HepG2 (cell line): ENCODE data around the gene STRADA. TPM values are rescaled to one million over a fixed set of nuclear protein-coding genes. Genes with fewer than 3 reads are reported as not detected.

Source experiments
- ETV5 ChIP-seq: IDR thresholded peaks from 2 replicates; pipeline ENCODE4 v1.6.1; 2018; ENCODE audit warnings: missing biosample characterization, missing genetic modification reagents, inconsistent platforms, borderline replicate concordance
- IKZF4 ChIP-seq: sonication (generic); formaldehyde crosslinking; IDR thresholded peaks from 2 replicates; pipeline ENCODE4 v1.5.1; 2020; ENCODE audit warnings: borderline replicate concordance, mild to moderate bottlenecking, low read depth, missing genetic modification reagents; ENCODE audit errors: not compliant biosample characterization
- NCOA1 ChIP-seq: sonication (generic); formaldehyde crosslinking; IDR thresholded peaks from 2 replicates; pipeline ENCODE4 v1.9.0; 2021; ENCODE audit warnings: missing genetic modification reagents
- SIN3B ChIP-seq: fragments of 150-350 bp; IDR thresholded peaks from 2 replicates; pipeline ENCODE4 v1.6.1; 2014; ENCODE audit warnings: low read length
- SP2 ChIP-seq: sonication (generic); formaldehyde crosslinking; IDR thresholded peaks from 2 replicates; pipeline ENCODE4 v1.5.1; 2020; ENCODE audit warnings: mild to moderate bottlenecking, missing genetic modification reagents
- TOPORS ChIP-seq: sonication (generic); formaldehyde crosslinking; IDR thresholded peaks from 2 replicates; pipeline ENCODE4 v1.8.0; 2023; ENCODE audit warnings: mild to moderate bottlenecking, missing genetic modification reagents
- WIZ ChIP-seq: sonication (generic); formaldehyde crosslinking; IDR thresholded peaks from 2 replicates; pipeline ENCODE4 v1.5.1; 2020; ENCODE audit warnings: mild to moderate bottlenecking, missing genetic modification reagents
- YEATS4 ChIP-seq: sonication (generic); formaldehyde crosslinking; IDR thresholded peaks from 2 replicates; pipeline ENCODE4 v1.4.0; 2020; ENCODE audit warnings: missing genetic modification reagents, borderline replicate concordance
- ZBTB7B ChIP-seq: sonication (generic); formaldehyde crosslinking; IDR thresholded peaks from 2 replicates; pipeline ENCODE4 v1.4.0; 2020; ENCODE audit warnings: missing genetic modification reagents
- ZNF33B ChIP-seq: sonication (generic); formaldehyde crosslinking; IDR thresholded peaks from 2 replicates; pipeline ENCODE4 v1.5.1; 2020; ENCODE audit warnings: mild to moderate bottlenecking, missing genetic modification reagents
- ZNF549 ChIP-seq: sonication (generic); formaldehyde crosslinking; IDR thresholded peaks from 2 replicates; pipeline ENCODE4 v1.5.0; 2020; ENCODE audit warnings: missing genetic modification reagents
- ZNF629 ChIP-seq: sonication (generic); formaldehyde crosslinking; conservative IDR thresholded peaks from 2 replicates; pipeline ENCODE4 v1.5.0; 2020; ENCODE audit warnings: missing genetic modification reagents
- ZNF660 ChIP-seq: sonication (generic); formaldehyde crosslinking; IDR thresholded peaks from 2 replicates; pipeline ENCODE4 v1.5.1; 2020; ENCODE audit warnings: mild to moderate bottlenecking, low read depth, missing genetic modification reagents, borderline replicate concordance
- ZNF766 ChIP-seq: sonication (generic); formaldehyde crosslinking; IDR thresholded peaks from 2 replicates; pipeline ENCODE4 v1.5.0; 2020; ENCODE audit warnings: missing genetic modification reagents, borderline replicate concordance
- ZNF83 ChIP-seq: sonication (generic); formaldehyde crosslinking; IDR thresholded peaks from 2 replicates; pipeline ENCODE4 v1.4.0; 2020; ENCODE audit warnings: missing genetic modification reagents, mild to moderate bottlenecking, borderline replicate concordance
- polyA plus RNA-seq, 8 experiments: library from polyadenylated mRNA; depleted of rRNA in 3 of 8; stranded (reverse) in 7 of 8; unstranded in 1 of 8; fragments of >200 nt; fragmentation: Illumina TruSeq in 4 of 8; extraction: Trizol in 4 of 8; gene quantifications; 2 replicates each; pipeline versions ENCODE4 v1.2.1 to v1.2.3, GENCODE V29; 2011 to 2016; ENCODE audit warnings: low read depth in 4 of 8, missing spikeins in 1 of 8, mixed read lengths in 1 of 8; ENCODE audit not compliant: insufficient read depth in 1 of 8
- total RNA-seq, 5 experiments: library from RNA; depleted of rRNA; stranded (reverse); fragments of >200 nt; fragmentation: Illumina TruSeq; extraction: Trizol; gene quantifications; 2 replicates each; pipeline ENCODE4 v1.2.3, GENCODE V29; 2016; ENCODE audit warnings: low read depth in 1 of 5
- TF ChIP-seq, protein P1 (sequence below): sonication (generic); formaldehyde crosslinking; IDR thresholded peaks from 2 replicates; pipeline ENCODE4 v1.4.0; 2020; ENCODE audit warnings: missing genetic modification reagents, mild to moderate bottlenecking, borderline replicate concordance
- TF ChIP-seq, protein P2 (sequence below): sonication (generic); formaldehyde crosslinking; IDR thresholded peaks from 2 replicates; pipeline ENCODE4 v1.8.0; 2022; ENCODE audit warnings: mild to moderate bottlenecking, missing genetic modification reagents
- TF ChIP-seq, protein P3 (sequence below): IDR thresholded peaks from 2 replicates; pipeline ENCODE4 v1.4.0; 2020; ENCODE audit warnings: mild to moderate bottlenecking, missing genetic modification reagents
- TF ChIP-seq, protein P4 (sequence below): sonication (generic); formaldehyde crosslinking; IDR thresholded peaks from 2 replicates; pipeline ENCODE4 v1.4.0; 2020; ENCODE audit warnings: missing genetic modification reagents

The STRADA gene
- total and polyA plus RNA-seq, 2 of the 13 experiments (the other 11 are each of a cell fraction or from before 2014, with no cell fraction given) = 17.6 to 17.9 TPM

DNA sequence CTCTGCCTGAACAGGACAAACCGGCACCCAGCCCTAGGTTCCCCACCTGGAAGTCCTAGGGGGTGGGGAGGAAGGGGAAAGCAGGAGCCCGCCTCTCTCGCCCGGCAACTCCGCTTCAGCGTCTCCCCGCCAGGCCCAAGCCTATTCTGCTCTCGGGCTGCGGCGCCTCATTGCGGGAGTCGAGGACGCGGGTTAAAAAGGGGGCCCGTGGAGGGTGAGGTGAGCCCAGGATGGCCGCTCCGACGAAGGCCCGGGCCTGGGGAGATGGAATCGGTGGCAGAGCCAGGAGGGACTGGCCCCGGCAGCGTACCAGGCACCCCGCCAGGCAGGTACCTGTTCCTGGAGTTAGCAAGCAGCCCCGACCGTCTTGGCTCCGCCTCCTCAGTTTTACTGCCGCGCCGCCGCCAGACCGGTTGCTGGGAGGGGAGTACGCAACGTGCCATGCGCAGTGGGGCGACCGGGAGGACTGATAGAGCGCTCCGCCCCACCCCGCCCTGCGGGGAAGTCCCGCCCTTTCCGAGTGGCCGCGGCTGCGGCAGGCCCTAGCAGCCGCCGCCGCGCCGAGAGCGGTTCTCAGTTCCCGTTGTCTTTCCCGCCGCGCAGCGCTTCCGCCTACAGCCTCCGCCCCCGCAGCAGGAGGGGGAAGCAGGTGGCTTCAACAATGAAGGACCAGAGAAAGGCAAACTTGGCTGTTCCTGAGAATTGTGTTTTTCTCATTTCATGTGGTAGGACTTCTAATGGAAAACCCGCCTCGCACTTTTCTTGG is at the start of gene STRADA (continued):
- TF ChIP-seq ZBTB7B (CRISPR knock-in tag) (peak; percentile 55; the same call in 1 of the 2 replicates), YEATS4 (CRISPR knock-in tag) (peak; percentile 77), NCOA1 (CRISPR knock-in tag) (peak; percentile 79; the same call in 1 of the 2 replicates), SIN3B (peak; percentile 66; the same call in 1 of the 2 replicates), IKZF4 (CRISPR knock-in tag) (peak; percentile 66), WIZ (CRISPR knock-in tag) (peak; percentile 53; the same call in 1 of the 2 replicates), ETV5 (CRISPR knock-in tag) (peak; percentile 83), SP2 (CRISPR knock-in tag) (peak; percentile 76), ZNF33B (no peak; the same call in 1 of the 2 replicates), ZNF549 (CRISPR knock-in tag) (no peak), ZNF766 (CRISPR knock-in tag) (peak; percentile 84; the same call in 1 of the 2 replicates), ZNF629 (CRISPR knock-in tag) (no peak), TOPORS (CRISPR knock-in tag) (0 out of 2 replicates have a peak, but pooled peaks have one; percentile 31), ZNF660 (CRISPR knock-in tag) (no peak), ZNF83 (CRISPR knock-in tag) (no peak; the same call in 1 of the 2 replicates)
- TF ChIP-seq, protein P1, sequence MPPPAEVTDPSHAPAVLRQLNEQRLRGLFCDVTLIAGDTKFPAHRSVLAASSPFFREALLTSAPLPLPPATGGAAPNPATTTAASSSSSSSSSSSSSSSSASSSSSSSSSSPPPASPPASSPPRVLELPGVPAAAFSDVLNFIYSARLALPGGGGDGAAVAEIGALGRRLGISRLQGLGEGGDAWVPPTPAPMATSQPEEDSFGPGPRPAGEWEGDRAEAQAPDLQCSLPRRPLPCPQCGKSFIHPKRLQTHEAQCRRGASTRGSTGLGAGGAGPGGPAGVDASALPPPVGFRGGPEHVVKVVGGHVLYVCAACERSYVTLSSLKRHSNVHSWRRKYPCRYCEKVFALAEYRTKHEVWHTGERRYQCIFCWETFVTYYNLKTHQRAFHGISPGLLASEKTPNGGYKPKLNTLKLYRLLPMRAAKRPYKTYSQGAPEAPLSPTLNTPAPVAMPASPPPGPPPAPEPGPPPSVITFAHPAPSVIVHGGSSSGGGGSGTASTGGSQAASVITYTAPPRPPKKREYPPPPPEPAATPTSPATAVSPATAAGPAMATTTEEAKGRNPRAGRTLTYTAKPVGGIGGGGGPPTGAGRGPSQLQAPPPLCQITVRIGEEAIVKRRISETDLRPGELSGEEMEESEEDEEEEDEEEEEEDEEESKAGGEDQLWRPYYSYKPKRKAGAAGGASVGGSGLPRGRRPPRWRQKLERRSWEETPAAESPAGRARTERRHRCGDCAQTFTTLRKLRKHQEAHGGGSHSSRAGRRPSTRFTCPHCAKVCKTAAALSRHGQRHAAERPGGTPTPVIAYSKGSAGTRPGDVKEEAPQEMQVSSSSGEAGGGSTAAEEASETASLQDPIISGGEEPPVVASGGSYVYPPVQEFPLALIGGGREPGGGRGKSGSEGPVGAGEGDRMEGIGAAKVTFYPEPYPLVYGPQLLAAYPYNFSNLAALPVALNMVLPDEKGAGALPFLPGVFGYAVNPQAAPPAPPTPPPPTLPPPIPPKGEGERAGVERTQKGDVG (CRISPR knock-in tag) = peak; percentile 30; the same call in 1 of the 2 replicates
- TF ChIP-seq, protein P2, sequence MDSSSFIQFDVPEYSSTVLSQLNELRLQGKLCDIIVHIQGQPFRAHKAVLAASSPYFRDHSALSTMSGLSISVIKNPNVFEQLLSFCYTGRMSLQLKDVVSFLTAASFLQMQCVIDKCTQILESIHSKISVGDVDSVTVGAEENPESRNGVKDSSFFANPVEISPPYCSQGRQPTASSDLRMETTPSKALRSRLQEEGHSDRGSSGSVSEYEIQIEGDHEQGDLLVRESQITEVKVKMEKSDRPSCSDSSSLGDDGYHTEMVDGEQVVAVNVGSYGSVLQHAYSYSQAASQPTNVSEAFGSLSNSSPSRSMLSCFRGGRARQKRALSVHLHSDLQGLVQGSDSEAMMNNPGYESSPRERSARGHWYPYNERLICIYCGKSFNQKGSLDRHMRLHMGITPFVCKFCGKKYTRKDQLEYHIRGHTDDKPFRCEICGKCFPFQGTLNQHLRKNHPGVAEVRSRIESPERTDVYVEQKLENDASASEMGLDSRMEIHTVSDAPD (CRISPR knock-in tag) = peak; percentile 38; the same call in 1 of the 2 replicates
- TF ChIP-seq, protein P3, sequence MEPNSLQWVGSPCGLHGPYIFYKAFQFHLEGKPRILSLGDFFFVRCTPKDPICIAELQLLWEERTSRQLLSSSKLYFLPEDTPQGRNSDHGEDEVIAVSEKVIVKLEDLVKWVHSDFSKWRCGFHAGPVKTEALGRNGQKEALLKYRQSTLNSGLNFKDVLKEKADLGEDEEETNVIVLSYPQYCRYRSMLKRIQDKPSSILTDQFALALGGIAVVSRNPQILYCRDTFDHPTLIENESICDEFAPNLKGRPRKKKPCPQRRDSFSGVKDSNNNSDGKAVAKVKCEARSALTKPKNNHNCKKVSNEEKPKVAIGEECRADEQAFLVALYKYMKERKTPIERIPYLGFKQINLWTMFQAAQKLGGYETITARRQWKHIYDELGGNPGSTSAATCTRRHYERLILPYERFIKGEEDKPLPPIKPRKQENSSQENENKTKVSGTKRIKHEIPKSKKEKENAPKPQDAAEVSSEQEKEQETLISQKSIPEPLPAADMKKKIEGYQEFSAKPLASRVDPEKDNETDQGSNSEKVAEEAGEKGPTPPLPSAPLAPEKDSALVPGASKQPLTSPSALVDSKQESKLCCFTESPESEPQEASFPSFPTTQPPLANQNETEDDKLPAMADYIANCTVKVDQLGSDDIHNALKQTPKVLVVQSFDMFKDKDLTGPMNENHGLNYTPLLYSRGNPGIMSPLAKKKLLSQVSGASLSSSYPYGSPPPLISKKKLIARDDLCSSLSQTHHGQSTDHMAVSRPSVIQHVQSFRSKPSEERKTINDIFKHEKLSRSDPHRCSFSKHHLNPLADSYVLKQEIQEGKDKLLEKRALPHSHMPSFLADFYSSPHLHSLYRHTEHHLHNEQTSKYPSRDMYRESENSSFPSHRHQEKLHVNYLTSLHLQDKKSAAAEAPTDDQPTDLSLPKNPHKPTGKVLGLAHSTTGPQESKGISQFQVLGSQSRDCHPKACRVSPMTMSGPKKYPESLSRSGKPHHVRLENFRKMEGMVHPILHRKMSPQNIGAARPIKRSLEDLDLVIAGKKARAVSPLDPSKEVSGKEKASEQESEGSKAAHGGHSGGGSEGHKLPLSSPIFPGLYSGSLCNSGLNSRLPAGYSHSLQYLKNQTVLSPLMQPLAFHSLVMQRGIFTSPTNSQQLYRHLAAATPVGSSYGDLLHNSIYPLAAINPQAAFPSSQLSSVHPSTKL = no peak
- TF ChIP-seq, protein P4, sequence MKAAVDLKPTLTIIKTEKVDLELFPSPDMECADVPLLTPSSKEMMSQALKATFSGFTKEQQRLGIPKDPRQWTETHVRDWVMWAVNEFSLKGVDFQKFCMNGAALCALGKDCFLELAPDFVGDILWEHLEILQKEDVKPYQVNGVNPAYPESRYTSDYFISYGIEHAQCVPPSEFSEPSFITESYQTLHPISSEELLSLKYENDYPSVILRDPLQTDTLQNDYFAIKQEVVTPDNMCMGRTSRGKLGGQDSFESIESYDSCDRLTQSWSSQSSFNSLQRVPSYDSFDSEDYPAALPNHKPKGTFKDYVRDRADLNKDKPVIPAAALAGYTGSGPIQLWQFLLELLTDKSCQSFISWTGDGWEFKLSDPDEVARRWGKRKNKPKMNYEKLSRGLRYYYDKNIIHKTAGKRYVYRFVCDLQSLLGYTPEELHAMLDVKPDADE (CRISPR knock-in tag) = no peak
